H1 (cell line): ENCODE results near the gene TOMM5. TPM values are rescaled to one million over a fixed set of nuclear protein-coding genes. Genes with fewer than 3 reads are reported as not detected.

Experiments used
- ASH2L ChIP-seq: fragments of 200-600, 300-600 bp; sonication (generic); IDR thresholded peaks from one replicate; pipeline ENCODE4 v1.7.1; 2017; ENCODE audit warnings: low read length
- ATF2 ChIP-seq: IDR thresholded peaks from 2 replicates; pipeline ENCODE4 v1.6.1; 2012; ENCODE audit warnings: low read length, inconsistent platforms
- MAX ChIP-seq: IDR thresholded peaks from 2 replicates; pipeline ENCODE4 v1.6.1; 2012; ENCODE audit warnings: inconsistent platforms
- NANOG ChIP-seq: IDR thresholded peaks from 2 replicates; pipeline ENCODE4 v1.6.1; 2011; ENCODE audit warnings: low read length, low read depth, mild to moderate bottlenecking, inconsistent platforms; ENCODE audit not compliant: insufficient read depth, poor library complexity, severe bottlenecking
- POLR2A ChIP-seq, 2 experiments: IDR thresholded peaks; 1 replicate in 1 of 2; 2 replicates in 1 of 2; pipeline ENCODE4 v1.6.1; 2011; ENCODE audit warnings: low read depth in 2 of 2, low read length in 2 of 2, mild to moderate bottlenecking in 2 of 2; ENCODE audit errors: control extremely low read depth in 1 of 2
- RBBP5 ChIP-seq: IDR thresholded peaks from 2 replicates; pipeline ENCODE4 v1.7.1; 2012; ENCODE audit warnings: low read depth, mild to moderate bottlenecking, inconsistent platforms, low read length, moderate library complexity, borderline replicate concordance
- SP2 ChIP-seq: IDR thresholded peaks from 2 replicates; pipeline ENCODE4 v1.6.1; 2012; ENCODE audit warnings: mild to moderate bottlenecking, low read length, inconsistent platforms
- polyA plus RNA-seq, 7 experiments: library from polyadenylated mRNA; depleted of rRNA in 3 of 7; stranded (reverse) in 5 of 7; unstranded in 2 of 7; fragments of >200 nt in 5 of 7; fragments of 200-250 nt in 2 of 7; gene quantifications; 1 replicate in 5 of 7; 2 replicates in 1 of 7; 4 replicates in 1 of 7; pipeline versions ENCODE4 v1.2.1 to v1.2.3, GENCODE V29; 2011 to 2013; ENCODE audit warnings: missing spikeins in 2 of 7, mixed read lengths in 2 of 7
- total RNA-seq: library from RNA; stranded (reverse); fragmentation: NEBNext Ultra II Directional; extraction: Animal tissue kit (Norgen Biotek cat#: 25700); gene quantifications from 2 replicates; pipeline ENCODE4 v1.2.1, GENCODE V29; 2021
- TF ChIP-seq, protein P1 (sequence below): IDR thresholded peaks from 2 replicates; pipeline ENCODE4 v1.6.1; 2012; ENCODE audit warnings: inconsistent platforms

The TOMM5 gene
- total and polyA plus RNA-seq, 2 of the 8 experiments (the other 6 are each of a cell fraction or from before 2014, with no cell fraction given), result 171 to 174 TPM

DNA sequence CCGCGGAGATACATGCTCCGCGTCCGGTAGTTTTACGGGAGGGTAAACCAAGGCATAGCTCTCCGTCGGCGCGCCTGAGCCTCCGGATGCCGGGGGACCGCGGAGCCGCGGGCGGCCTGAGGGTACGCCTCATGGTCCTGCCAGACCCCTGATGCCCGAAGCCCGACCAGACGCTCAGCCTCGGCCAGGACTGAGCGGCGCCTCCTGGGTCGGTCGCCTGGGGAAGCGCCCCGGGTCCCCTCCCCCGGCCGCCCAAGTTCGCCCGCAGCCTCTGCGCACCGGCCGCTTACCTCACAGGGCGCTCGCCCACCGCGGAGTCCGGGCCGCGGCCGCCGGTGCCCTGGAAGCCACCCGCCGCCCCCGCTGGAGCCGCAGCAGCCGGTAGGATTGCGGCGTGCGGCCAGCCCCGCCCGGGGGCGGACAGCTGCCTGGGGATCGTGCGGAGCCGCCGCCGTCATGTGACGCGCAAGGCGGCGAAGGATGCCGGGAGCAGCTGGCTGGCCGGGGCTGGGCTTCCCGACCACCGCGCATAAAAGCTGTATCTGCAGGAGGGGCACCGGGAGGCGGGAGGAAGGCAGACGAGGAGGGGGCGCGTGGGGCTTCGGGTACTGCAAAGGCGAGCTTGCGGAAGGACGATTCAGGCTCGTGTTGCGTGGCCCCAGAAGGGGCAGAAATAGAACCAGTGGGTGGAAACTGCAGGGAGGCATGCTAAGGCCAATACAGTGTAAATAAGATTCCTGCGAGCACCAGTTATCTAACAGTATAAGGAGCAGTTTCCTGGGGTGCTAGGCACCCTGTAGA is 16.3 kb downstream of the TOMM5 start, which contains the start of gene FBXO10 (continued):
- TF ChIP-seq, protein P1, sequence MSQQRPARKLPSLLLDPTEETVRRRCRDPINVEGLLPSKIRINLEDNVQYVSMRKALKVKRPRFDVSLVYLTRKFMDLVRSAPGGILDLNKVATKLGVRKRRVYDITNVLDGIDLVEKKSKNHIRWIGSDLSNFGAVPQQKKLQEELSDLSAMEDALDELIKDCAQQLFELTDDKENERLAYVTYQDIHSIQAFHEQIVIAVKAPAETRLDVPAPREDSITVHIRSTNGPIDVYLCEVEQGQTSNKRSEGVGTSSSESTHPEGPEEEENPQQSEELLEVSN, result peak; percentile 38; the same call in 1 of the 2 replicates
- TF ChIP-seq NANOG, result no peak
- no peak for TF ChIP-seq SP2
- TF ChIP-seq RBBP5, result 0 out of 2 replicates have a peak, but pooled peaks have one; percentile 42
- peak; percentile 65 for TF ChIP-seq ASH2L
- peak; percentile 46; the same call in 1 of the 2 replicates for TF ChIP-seq MAX
- TF ChIP-seq POLR2A (IDR thresholded peaks at IDR 0.05; ENCODE audit: control extremely low read depth in 1 of 2, low read depth in 2 of 2, low read length in 2 of 2), result peak; percentile 62 to 64; a peak in 2 of 3 replicates
- no peak for TF ChIP-seq ATF2
